Loucy (cell line): ENCODE measurements around the gene KCNJ18.
"Not testable (repeated sequence)": the region's sequence is repeated elsewhere in the genome, so short reads cannot be mapped to it uniquely, and the experiment has no call there.

Source experiments
- H2AFZ ChIP-seq: fragments of 200-600 bp; sonication (generic); 2 replicates; pipeline ENCODE4 v1.6.0; 2016; ENCODE audit warnings: antibody characterized with exemption, mild to moderate bottlenecking, low read length, moderate library complexity
- H3F3A ChIP-seq: fragments of 200-600 bp; 2 replicates; pipeline ENCODE4 v1.6.0; 2016; ENCODE audit warnings: antibody characterized with exemption, low read depth, mild to moderate bottlenecking
- H3K27me3 ChIP-seq: fragments of 200-600 bp; sonication (generic); 2 replicates; pipeline ENCODE4 v1.6.1; 2014; ENCODE audit warnings: low read length, mild to moderate bottlenecking; ENCODE audit not compliant: insufficient read depth, poor library complexity, severe bottlenecking
- H3K36me3 ChIP-seq: fragments of 200-600 bp; sonication (generic); 2 replicates; pipeline ENCODE4 v1.6.1; 2016; ENCODE audit warnings: low read length; ENCODE audit not compliant: insufficient read depth
- H3K4me1 ChIP-seq: fragments of 200-600 bp; sonication (generic); 2 replicates; pipeline ENCODE4 v1.5.1; 2014; ENCODE audit warnings: low read length, mild to moderate bottlenecking; ENCODE audit not compliant: insufficient read depth, poor library complexity, severe bottlenecking
- H3K4me2 ChIP-seq: fragments of 200-600 bp; sonication (generic); 2 replicates; pipeline ENCODE4 v1.6.0; 2014; ENCODE audit warnings: antibody characterized with exemption, low read length, low read depth, mild to moderate bottlenecking; ENCODE audit not compliant: poor library complexity, severe bottlenecking
- H3K4me3 ChIP-seq: fragments of 200-600 bp; sonication (generic); 2 replicates; pipeline ENCODE4 v1.5.1; 2014; ENCODE audit warnings: low read length, mild to moderate bottlenecking, mixed read lengths; ENCODE audit not compliant: poor library complexity, severe bottlenecking
- H3K79me2 ChIP-seq: fragments of 200-600 bp; sonication (generic); 2 replicates; pipeline ENCODE4 v1.6.1; 2014; ENCODE audit warnings: low read length; ENCODE audit not compliant: insufficient read depth
- H3K9ac ChIP-seq: fragments of 200-600 bp; sonication (generic); 2 replicates; pipeline ENCODE4 v1.6.0; 2014; ENCODE audit warnings: mild to moderate bottlenecking, low read depth, low read length, moderate library complexity; ENCODE audit not compliant: poor library complexity, severe bottlenecking
- H3K9me2 ChIP-seq: fragments of 200-600 bp; sonication (generic); replicated peaks from 2 replicates; pipeline ENCODE4 v1.6.1; 2016; ENCODE audit warnings: low read depth, low read length, mixed read lengths
- H3K9me3 ChIP-seq: fragments of 200-600 bp; sonication (generic); 2 replicates; pipeline ENCODE4 v1.6.1; 2014; ENCODE audit warnings: mild to moderate bottlenecking, antibody characterized with exemption, low read length, low read depth; ENCODE audit not compliant: insufficient read depth
- H4K20me1 ChIP-seq: fragments of 200-600 bp; sonication (generic); 2 replicates; pipeline ENCODE4 v1.6.0; 2014; ENCODE audit warnings: antibody characterized with exemption, low read length, mild to moderate bottlenecking; ENCODE audit not compliant: insufficient read depth, poor library complexity, severe bottlenecking

KCNJ18 gene

GRCh38 chr17:21720566-21720965, 28.2 kb downstream of the KCNJ18 start:
- not testable (repeated sequence) for H3K4me3 ChIP-seq, H3K36me3 ChIP-seq, H3K9me3 ChIP-seq, H3K27me3 ChIP-seq, H3K9me2 ChIP-seq, H3K9ac ChIP-seq, H3F3A ChIP-seq, H3K4me2 ChIP-seq, H2AFZ ChIP-seq, H4K20me1 ChIP-seq, H3K4me1 ChIP-seq, H3K79me2 ChIP-seq

GRCh38 chr17:21722268-21722667, 29.9 kb downstream of the KCNJ18 start:
- H3K79me2 ChIP-seq, H2AFZ ChIP-seq, H3F3A ChIP-seq, H3K9ac ChIP-seq, H3K9me3 ChIP-seq, H3K4me3 ChIP-seq, H3K27me3 ChIP-seq, H3K36me3 ChIP-seq, H4K20me1 ChIP-seq, H3K4me2 ChIP-seq, H3K9me2 ChIP-seq, H3K4me1 ChIP-seq: not testable (repeated sequence)

- H3K4me3 ChIP-seq, H3K27me3 ChIP-seq, H3F3A ChIP-seq, H3K4me2 ChIP-seq, H2AFZ ChIP-seq, H3K79me2 ChIP-seq, H4K20me1 ChIP-seq, H3K9me3 ChIP-seq, H3K9me2 ChIP-seq, H3K36me3 ChIP-seq, H3K9ac ChIP-seq, H3K4me1 ChIP-seq: not testable (repeated sequence)
Observed at GRCh38 chr17:21724216-21725006, 32.1 kb downstream of the KCNJ18 start.

GRCh38 chr17:21731076-21731475, 38.8 kb downstream of the KCNJ18 start:
- not testable (repeated sequence) for H3K4me2 ChIP-seq, H2AFZ ChIP-seq, H3K79me2 ChIP-seq, H3K4me1 ChIP-seq, H4K20me1 ChIP-seq, H3K36me3 ChIP-seq, H3K9ac ChIP-seq, H3K9me3 ChIP-seq, H3K4me3 ChIP-seq, H3K9me2 ChIP-seq, H3F3A ChIP-seq, H3K27me3 ChIP-seq

GRCh38 chr17:21733931-21734330, 41.6 kb downstream of the KCNJ18 start:
- not testable (repeated sequence) for H3K4me2 ChIP-seq, H4K20me1 ChIP-seq, H3K4me1 ChIP-seq, H2AFZ ChIP-seq, H3K9ac ChIP-seq, H3K4me3 ChIP-seq, H3K27me3 ChIP-seq, H3K36me3 ChIP-seq, H3F3A ChIP-seq, H3K9me3 ChIP-seq, H3K9me2 ChIP-seq, H3K79me2 ChIP-seq

- H3F3A ChIP-seq, H3K9me2 ChIP-seq, H3K4me1 ChIP-seq, H3K27me3 ChIP-seq, H3K4me3 ChIP-seq, H3K79me2 ChIP-seq, H3K9ac ChIP-seq, H3K9me3 ChIP-seq, H2AFZ ChIP-seq, H3K36me3 ChIP-seq, H4K20me1 ChIP-seq, H3K4me2 ChIP-seq: not testable (repeated sequence)
Observed at GRCh38 chr17:21735814-21736213, 43.5 kb downstream of the KCNJ18 start.

GRCh38 chr17:21737015-21737580, 44.8 kb downstream of the KCNJ18 start:
- not testable (repeated sequence) for H2AFZ ChIP-seq, H4K20me1 ChIP-seq, H3K79me2 ChIP-seq, H3K36me3 ChIP-seq, H3K9me2 ChIP-seq, H3K4me1 ChIP-seq, H3K9ac ChIP-seq, H3K4me2 ChIP-seq, H3K9me3 ChIP-seq, H3F3A ChIP-seq, H3K4me3 ChIP-seq, H3K27me3 ChIP-seq
